Adipocyte (in vitro differentiated cells): Measurements from ENCODE around the gene CSRNP3.

Experiments
- DNase-seq: peaks from one replicate; pipeline ENCODE4 v3.0.0-alpha.2; 2015; ENCODE audit warnings: low read depth
- H3K27me3 ChIP-seq: replicated peaks from 2 replicates; pipeline ENCODE4 v1.7.0; 2013; ENCODE audit warnings: mild to moderate bottlenecking, low read length, moderate library complexity; ENCODE audit not compliant: control insufficient read depth, insufficient read depth
- H3K36me3 ChIP-seq: 2 replicates; pipeline ENCODE4 v1.7.0; 2013; ENCODE audit warnings: low read length, mild to moderate bottlenecking, moderate library complexity; ENCODE audit not compliant: control insufficient read depth, insufficient read depth, severe bottlenecking
- H3K4me1 ChIP-seq: 2 replicates; pipeline ENCODE4 v1.7.0; 2013; ENCODE audit warnings: mild to moderate bottlenecking, low read length, moderate library complexity; ENCODE audit not compliant: control insufficient read depth, insufficient read depth
- H3K4me3 ChIP-seq: 2 replicates; pipeline ENCODE4 v1.7.0; 2013; ENCODE audit warnings: mild to moderate bottlenecking, low read length, moderate library complexity
- H3K9ac ChIP-seq: 2 replicates; pipeline ENCODE4 v1.7.0; 2013; ENCODE audit warnings: mild to moderate bottlenecking, low read length, moderate library complexity
- H3K9me3 ChIP-seq: 2 replicates; pipeline ENCODE4 v1.7.0; 2013; ENCODE audit warnings: mild to moderate bottlenecking, low read length, moderate library complexity; ENCODE audit not compliant: control insufficient read depth

CSRNP3 gene

DNA sequence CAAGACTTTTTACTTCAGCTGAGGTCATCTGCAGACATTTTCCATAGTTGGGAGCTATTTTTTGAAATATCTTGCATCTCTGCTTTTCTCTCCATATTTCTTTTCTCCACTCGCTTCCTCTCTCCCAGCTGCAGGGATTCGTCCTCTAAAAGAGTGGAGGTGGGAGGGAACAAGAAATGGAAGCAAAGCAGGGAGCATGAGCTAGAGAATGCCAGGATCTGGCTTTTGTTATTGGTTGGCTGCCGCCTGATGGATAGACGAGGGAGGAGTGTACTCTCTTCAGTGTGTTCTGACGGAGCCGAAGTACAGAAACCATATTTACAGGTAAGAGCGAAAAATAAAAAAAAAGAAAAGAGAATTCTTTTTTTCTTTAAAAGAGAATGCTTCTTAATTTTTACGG, at the start of gene CSRNP3:
Gene CSRNP3 (plus strand): TSS at position 282 of the 400 bp plus-strand sequence. CDS start 125,368 bp downstream, outside the sequence.
- Histone ChIP-seq H3K36me3 (no peaks in the 10 kb centered on the region), H3K9ac (peak within 1 kb of the TSS; percentile 77), H3K4me1 (no peaks in the 10 kb centered on the region), H3K4me3 (peak within 1 kb of the TSS; percentile 89), H3K9me3 (no peaks in the 10 kb centered on the region), H3K27me3 (no peaks in the 10 kb centered on the region)
- peak; percentile 95 for DNase-seq

DNA sequence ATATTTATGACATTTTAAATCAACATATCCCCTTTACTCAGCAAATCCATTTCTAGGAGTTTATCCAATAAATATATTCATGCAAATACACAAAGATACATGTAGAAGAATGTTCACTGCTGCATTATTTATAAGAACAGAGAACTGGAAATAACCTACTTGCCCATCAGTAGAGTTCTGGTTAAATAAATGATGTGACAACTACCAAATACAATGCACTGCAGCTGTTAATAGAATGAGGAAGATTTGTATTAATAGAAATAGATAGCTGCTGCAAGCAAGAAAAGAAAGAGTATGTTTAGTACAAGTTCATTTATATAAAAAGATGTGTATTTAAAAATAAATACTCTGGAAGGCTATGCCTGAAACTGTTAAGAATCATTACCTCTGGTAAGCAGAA, 49.3 kb upstream of the CSRNP3 start:
- peaks cover 5% of the 10 kb centered on the region for H3K9me3 ChIP-seq
- H3K4me1 ChIP-seq = no peaks in the 10 kb centered on the region
- H3K36me3 ChIP-seq = no peaks in the 10 kb centered on the region
- H3K4me3 ChIP-seq = no peak overlapping the region
- no peaks in the 10 kb centered on the region for H3K27me3 ChIP-seq
- no peak overlapping the region for H3K9ac ChIP-seq
- no peak for DNase-seq

DNA sequence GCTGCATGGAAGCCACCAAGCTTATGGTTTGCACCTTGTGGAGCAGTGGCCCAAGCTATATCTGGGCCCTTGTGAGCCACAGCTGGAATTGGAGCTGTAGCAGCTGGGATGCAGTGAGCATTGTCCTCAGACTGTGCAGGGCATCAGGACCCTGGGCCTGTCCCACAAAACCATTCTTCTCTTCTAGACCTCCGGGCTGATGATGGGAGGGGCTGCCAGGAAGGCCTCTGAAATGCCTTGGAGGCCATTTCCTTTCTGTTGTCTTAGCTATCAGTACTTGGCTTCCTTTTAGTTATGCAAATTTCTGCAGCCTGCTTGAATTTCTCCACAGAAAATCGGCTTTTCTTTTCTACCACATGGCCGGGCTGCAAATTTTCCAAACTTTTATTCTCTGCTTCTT, 46.4 kb upstream of the CSRNP3 start:
- no peak overlapping the region for H3K4me3 ChIP-seq
- no peak for DNase-seq
- no peak overlapping the region for H3K9ac ChIP-seq
- H3K36me3 ChIP-seq = no peaks in the 10 kb centered on the region
- H3K27me3 ChIP-seq = no peaks in the 10 kb centered on the region
- H3K9me3 ChIP-seq = peaks cover 5% of the 10 kb centered on the region
- H3K4me1 ChIP-seq = no peaks in the 10 kb centered on the region

DNA sequence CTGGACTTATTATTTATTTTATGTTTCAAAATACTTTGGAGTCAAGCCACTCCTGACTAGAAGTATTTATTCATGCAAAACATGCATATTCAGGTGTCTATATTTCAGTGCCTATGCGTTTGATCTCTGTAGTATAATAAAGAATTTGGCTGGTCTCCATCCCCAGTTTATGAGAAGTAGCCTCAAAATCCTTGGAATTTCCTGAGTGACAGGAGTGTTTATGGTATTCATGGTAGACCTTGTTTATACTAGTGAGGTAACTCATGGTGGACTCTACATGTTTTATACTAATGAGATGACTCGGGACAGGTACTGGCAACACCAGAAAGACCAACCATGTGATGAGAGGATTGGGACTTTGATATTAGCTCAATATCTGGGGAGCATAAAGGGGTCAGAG, 43.9 kb upstream of the CSRNP3 start:
- no peak for DNase-seq
- no peaks in the 10 kb centered on the region for H3K36me3 ChIP-seq
- no peaks in the 10 kb centered on the region for H3K27me3 ChIP-seq
- no peaks in the 10 kb centered on the region for H3K4me1 ChIP-seq
- H3K9ac ChIP-seq = no peak overlapping the region
- H3K9me3 ChIP-seq = peaks cover 5% of the 10 kb centered on the region
- no peak overlapping the region for H3K4me3 ChIP-seq

DNA sequence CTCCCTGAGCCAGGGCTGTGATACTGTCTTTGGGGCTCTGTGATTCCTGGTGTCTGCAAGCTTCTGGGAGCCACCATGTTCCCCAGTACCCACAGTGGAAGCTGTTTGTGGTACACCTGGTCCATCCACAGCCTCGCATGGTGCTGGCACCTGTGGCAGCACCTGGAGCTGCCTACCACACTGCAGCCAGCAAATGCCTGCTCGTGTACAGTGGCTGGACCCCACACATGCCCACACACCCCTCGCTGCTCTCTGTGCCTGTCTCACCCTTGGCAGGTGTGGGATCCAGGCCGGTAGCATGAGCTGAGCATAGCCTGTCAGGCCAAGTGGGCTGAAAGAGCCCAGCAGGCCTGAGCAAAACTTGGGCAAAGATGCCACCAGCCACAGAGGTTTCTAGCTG, 41.8 kb upstream of the CSRNP3 start:
- Histone ChIP-seq H3K27me3 (no peaks in the 10 kb centered on the region), H3K9ac (no peak overlapping the region), H3K36me3 (no peaks in the 10 kb centered on the region), H3K9me3 (peaks cover 4% of the 10 kb centered on the region), H3K4me1 (no peaks in the 10 kb centered on the region), H3K4me3 (no peak overlapping the region)
- DNase-seq = no peak

- no peak overlapping the region for H3K9ac ChIP-seq
- no peaks in the 10 kb centered on the region for H3K9me3 ChIP-seq
- DNase-seq = peak; percentile 50
Measured at GRCh38 chr2:165428926-165429325, 40.6 kb upstream of the CSRNP3 start.

GRCh38 chr2:165431014-165431413, 38.5 kb upstream of the CSRNP3 start:
- no peak overlapping the region for H3K9ac ChIP-seq
- no peaks in the 10 kb centered on the region for H3K9me3 ChIP-seq
- H3K36me3 ChIP-seq = no peaks in the 10 kb centered on the region
- H3K4me3 ChIP-seq = no peak overlapping the region
- H3K4me1 ChIP-seq = no peaks in the 10 kb centered on the region
- no peaks in the 10 kb centered on the region for H3K27me3 ChIP-seq
- no peak for DNase-seq

More at GRCh38 chr2:165428926-165429325, 40.6 kb upstream of the CSRNP3 start:
- no peaks in the 10 kb centered on the region for H3K36me3 ChIP-seq
- H3K27me3 ChIP-seq = no peaks in the 10 kb centered on the region
- H3K4me3 ChIP-seq = no peak overlapping the region
- H3K4me1 ChIP-seq = no peaks in the 10 kb centered on the region

GRCh38 chr2:165432234-165432966, 37.1 kb upstream of the CSRNP3 start:
- H3K4me1 ChIP-seq = no peaks in the 10 kb centered on the region
- no peak for DNase-seq
- H3K4me3 ChIP-seq = no peak overlapping the region
- no peaks in the 10 kb centered on the region for H3K27me3 ChIP-seq
- no peaks in the 10 kb centered on the region for H3K9me3 ChIP-seq
- H3K9ac ChIP-seq = no peak overlapping the region
- no peaks in the 10 kb centered on the region for H3K36me3 ChIP-seq

DNA sequence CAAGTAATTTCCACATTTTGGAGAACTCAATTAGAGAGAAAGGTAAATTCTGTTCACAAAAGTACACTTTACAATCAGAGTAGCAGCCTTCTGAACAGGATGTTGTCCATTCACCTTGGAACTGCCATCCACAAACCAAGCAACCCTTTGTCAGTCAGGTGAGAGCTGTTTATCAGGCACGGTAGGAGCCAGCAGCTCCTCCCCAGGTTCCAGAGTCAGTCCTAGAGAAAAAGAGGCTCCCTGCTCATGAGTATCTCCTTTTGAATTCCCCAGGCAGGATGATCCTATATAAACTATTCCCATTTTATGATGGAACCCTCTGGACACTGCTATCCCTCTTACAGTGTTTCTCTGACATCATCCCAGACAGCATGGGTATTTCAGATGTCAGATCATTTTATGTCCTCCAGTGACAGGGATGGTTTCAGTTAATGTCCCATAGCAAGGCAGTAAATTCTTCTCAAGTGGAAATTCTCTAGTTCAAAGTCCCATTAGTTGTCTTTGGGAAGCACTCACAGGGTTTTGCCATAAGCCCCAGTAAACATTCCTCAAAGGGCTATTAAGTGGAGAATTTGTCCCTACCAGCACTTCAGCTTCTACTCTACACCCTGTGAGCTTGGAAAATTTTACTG, 34.5 kb upstream of the CSRNP3 start:
- Histone ChIP-seq H3K27me3 (no peaks in the 10 kb centered on the region), H3K9me3 (no peaks in the 10 kb centered on the region), H3K36me3 (no peaks in the 10 kb centered on the region), H3K4me3 (no peak overlapping the region), H3K4me1 (no peaks in the 10 kb centered on the region), H3K9ac (no peak overlapping the region)
- DNase-seq = no peak

DNA sequence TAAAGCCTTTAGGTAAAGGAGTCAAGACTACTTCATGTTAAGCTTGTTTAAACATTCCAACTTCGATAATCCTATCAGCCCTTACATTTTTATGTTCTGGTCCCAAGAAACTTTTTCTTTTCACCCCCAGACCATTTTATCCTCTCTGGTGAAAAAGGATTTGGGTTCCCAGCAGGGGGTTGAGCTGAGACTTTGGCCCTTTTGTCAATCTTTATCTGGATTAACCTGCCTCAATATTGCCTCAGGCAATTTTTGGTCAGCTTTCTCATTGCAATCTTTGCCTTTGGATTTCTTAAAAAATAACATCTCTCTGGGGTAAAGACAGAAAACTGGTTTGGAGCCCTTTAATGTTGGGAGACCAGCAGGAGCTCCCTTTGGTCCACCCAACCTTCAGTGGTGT, 33.9 kb upstream of the CSRNP3 start:
- Histone ChIP-seq H3K9me3 (no peaks in the 10 kb centered on the region), H3K36me3 (no peaks in the 10 kb centered on the region), H3K4me3 (no peak overlapping the region), H3K9ac (no peak overlapping the region), H3K27me3 (no peaks in the 10 kb centered on the region), H3K4me1 (no peaks in the 10 kb centered on the region)
- DNase-seq = no peak

DNA sequence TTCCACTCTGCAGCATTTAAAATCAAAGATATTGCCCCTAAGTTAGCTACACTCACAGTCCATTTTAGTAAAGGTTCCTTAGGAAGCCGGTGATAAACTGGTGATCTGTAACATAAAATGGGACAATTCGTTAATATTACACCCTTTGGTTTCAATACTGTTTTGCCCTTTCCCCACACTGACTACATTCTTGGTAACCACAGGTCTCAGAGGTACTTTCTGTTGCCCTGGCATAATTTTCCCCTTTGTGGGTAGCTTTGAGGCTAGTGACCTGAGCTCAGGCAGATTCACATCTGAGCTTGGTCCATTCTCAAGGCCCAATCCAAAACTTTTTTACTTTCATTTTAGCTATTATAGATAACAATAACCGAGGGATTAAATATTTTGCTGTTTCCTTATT, 32.9 kb upstream of the CSRNP3 start:
- Histone ChIP-seq H3K27me3 (no peaks in the 10 kb centered on the region), H3K4me3 (no peak overlapping the region), H3K36me3 (no peaks in the 10 kb centered on the region), H3K9ac (no peak overlapping the region), H3K9me3 (no peaks in the 10 kb centered on the region), H3K4me1 (no peaks in the 10 kb centered on the region)
- DNase-seq = no peak
